ENCODE results near the gene ATP5ME. TPM values are rescaled to one million over a fixed set of nuclear protein-coding genes. Genes with fewer than 3 reads are reported as not detected.
A peak's percentile ranks its signal among the peaks of the same experiment; 100 is the strongest.

ATP5ME gene
- total and polyA plus RNA-seq, 2 of the 13 experiments (the other 11 are each of a cell fraction or from before 2014, with no cell fraction given), result 305 to 753 TPM

DNA sequence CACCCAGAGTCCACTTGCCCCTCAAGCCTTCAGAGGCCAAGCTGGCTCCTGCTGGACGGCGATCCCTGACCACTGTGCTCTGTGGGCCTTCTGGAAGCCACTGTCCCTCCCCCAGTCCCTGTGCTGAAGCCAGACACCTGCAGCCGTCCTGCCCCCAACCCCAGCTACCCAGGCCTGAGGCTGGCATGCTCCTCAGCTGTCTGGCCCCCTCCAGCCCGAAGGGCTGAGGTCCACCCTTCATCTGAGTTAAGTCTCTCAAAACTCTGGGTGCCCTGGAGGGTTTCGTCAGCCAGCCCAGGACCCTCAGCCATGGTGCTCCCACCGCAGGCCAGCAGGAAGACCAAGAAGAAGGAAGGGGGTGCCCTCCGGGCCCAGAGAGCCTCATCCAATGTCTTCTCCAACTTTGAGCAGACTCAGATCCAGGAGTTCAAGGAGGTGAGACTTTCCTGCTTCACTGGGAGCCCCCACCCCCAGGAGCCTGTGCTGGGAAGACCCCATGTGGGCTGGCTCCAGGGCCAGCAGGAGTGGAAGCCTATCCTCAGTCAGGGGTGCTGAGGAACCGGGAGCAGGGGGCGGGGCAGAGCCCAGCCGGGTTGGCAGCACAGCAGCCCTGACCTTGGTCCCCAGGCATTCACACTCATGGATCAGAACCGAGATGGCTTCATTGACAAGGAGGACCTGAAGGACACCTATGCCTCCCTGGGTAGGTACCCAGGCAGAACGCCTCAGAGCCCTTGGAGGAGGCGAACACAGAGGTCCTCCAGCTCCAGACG, 4.4 kb upstream of the ATP5ME start:
- DNase-seq (ENCODE audit: low spot score), result no peak
- H4K20me1 ChIP-seq (ENCODE audit: insufficient read depth, low read length), result no peaks in the 10 kb centered on the region
- peak overlapping the region; percentile 50; the same call in 1 of the 2 replicates for H3K9ac ChIP-seq (ENCODE audit: insufficient read depth, low read depth, low read length)
- no peak for FAIRE-seq
- H2AFZ ChIP-seq (ENCODE audit: low read length), result no peak overlapping the region
- H3K36me3 ChIP-seq (replicated peaks in 1 of 2; ENCODE audit: control insufficient read depth in 1 of 2, insufficient read depth in 2 of 2, low read length in 2 of 2), result no peaks in the 10 kb centered on the region
- no peaks in the 10 kb centered on the region for H3K27me3 ChIP-seq (ENCODE audit: control insufficient read depth in 1 of 2, insufficient read depth in 2 of 2, low read length in 2 of 2)
- H3K9me3 ChIP-seq (ENCODE audit: low read length), result no peaks in the 10 kb centered on the region
- H3K27ac ChIP-seq (ENCODE audit: extremely low read length, insufficient read depth, low read length), result no peak overlapping the region
- no TSS peak for BruUV-seq (replicated peaks)
- POLR2A ChIA-PET, result interaction anchor here (1.0 to 1.5 kb wide), 3 partner anchors 9 to 22 kb away, joined by 3 to 7 read pairs (median 3); no protein-coding TSS in a partner anchor
- peaks cover 77% of the 10 kb centered on the region for H3K4me1 ChIP-seq (ENCODE audit: insufficient read depth, low read length)
- peaks cover 10% of the 10 kb centered on the region for H3K79me2 ChIP-seq (ENCODE audit: insufficient read depth, low read length)
- CTCF ChIA-PET (ENCODE audit: low intra/inter-chr PET ratio, low total read pairs), result no interaction called here
- in situ Hi-C loops (cut with HindIII; ENCODE audit: extremely low pct_ligation_motif_present, low pct_unique_long_range_greater_than_20kb), result no loop called here
- H3K4me3 ChIP-seq (replicated peaks in 1 of 3; ENCODE audit: insufficient read depth in 1 of 3, low read depth in 2 of 3, low read length in 3 of 3), result peak overlapping the region in 2 of 3 experiments; percentile 33 to 62; a peak in 4 of 6 replicates
- intact Hi-C loops (cut with micrococcal nuclease; ENCODE audit: unreplicated experiment), result loop anchor here (10.0 kb wide), 1 partner anchor 204 kb away; no protein-coding TSS in a partner anchor
- ATAC-seq, result no peak
- peak overlapping the region; percentile 91 for H3K4me2 ChIP-seq (ENCODE audit: low read depth, low read length)
- WGBS (ENCODE audit: low lambda C conversion rate), result 32% methylated on average over 8 of the region's 14 CpGs
- TF ChIP-seq ZNF12 (CRISPR knock-in tag; IDR thresholded peaks at IDR 0.05) (peak; percentile 87), RBFOX2 (IDR thresholded peaks at IDR 0.05; ENCODE audit: low read depth, low read length) (no peak), ZBTB21 (CRISPR knock-in tag; IDR thresholded peaks at IDR 0.05) (no peak), ZNF33B (CRISPR knock-in tag; IDR thresholded peaks at IDR 0.05) (no peak), AKAP8 (CRISPR knock-in tag; IDR thresholded peaks at IDR 0.05) (0 out of 2 replicates have a peak, but pooled peaks have one; percentile 4), ZBTB8A (CRISPR knock-in tag; IDR thresholded peaks at IDR 0.05; ENCODE audit: borderline replicate concordance, low read depth) (no peak), ZNF883 (CRISPR knock-in tag; IDR thresholded peaks at IDR 0.05; ENCODE audit: not compliant biosample characterization) (no peak), ZFP36L1 (CRISPR knock-in tag; IDR thresholded peaks at IDR 0.05) (no peak), ELF4 (CRISPR knock-in tag; IDR thresholded peaks at IDR 0.05; ENCODE audit: borderline replicate concordance) (no peak), RFX5 (IDR thresholded peaks at IDR 0.05; ENCODE audit: low read depth, low read length) (0 out of 2 replicates have a peak, but pooled peaks have one; percentile 2)
- TF ChIP-seq, protein P1, sequence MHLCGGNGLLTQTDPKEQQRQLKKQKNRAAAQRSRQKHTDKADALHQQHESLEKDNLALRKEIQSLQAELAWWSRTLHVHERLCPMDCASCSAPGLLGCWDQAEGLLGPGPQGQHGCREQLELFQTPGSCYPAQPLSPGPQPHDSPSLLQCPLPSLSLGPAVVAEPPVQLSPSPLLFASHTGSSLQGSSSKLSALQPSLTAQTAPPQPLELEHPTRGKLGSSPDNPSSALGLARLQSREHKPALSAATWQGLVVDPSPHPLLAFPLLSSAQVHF (CRISPR knock-in tag; IDR thresholded peaks at IDR 0.05), result no peak
- TF ChIP-seq, protein P2, sequence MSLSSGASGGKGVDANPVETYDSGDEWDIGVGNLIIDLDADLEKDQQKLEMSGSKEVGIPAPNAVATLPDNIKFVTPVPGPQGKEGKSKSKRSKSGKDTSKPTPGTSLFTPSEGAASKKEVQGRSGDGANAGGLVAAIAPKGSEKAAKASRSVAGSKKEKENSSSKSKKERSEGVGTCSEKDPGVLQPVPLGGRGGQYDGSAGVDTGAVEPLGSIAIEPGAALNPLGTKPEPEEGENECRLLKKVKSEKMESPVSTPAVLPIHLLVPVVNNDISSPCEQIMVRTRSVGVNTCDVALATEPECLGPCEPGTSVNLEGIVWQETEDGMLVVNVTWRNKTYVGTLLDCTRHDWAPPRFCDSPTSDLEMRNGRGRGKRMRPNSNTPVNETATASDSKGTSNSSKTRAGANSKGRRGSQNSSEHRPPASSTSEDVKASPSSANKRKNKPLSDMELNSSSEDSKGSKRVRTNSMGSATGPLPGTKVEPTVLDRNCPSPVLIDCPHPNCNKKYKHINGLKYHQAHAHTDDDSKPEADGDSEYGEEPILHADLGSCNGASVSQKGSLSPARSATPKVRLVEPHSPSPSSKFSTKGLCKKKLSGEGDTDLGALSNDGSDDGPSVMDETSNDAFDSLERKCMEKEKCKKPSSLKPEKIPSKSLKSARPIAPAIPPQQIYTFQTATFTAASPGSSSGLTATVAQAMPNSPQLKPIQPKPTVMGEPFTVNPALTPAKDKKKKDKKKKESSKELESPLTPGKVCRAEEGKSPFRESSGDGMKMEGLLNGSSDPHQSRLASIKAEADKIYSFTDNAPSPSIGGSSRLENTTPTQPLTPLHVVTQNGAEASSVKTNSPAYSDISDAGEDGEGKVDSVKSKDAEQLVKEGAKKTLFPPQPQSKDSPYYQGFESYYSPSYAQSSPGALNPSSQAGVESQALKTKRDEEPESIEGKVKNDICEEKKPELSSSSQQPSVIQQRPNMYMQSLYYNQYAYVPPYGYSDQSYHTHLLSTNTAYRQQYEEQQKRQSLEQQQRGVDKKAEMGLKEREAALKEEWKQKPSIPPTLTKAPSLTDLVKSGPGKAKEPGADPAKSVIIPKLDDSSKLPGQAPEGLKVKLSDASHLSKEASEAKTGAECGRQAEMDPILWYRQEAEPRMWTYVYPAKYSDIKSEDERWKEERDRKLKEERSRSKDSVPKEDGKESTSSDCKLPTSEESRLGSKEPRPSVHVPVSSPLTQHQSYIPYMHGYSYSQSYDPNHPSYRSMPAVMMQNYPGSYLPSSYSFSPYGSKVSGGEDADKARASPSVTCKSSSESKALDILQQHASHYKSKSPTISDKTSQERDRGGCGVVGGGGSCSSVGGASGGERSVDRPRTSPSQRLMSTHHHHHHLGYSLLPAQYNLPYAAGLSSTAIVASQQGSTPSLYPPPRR (CRISPR knock-in tag; IDR thresholded peaks at IDR 0.05; ENCODE audit: borderline replicate concordance), result no peak
- TF ChIP-seq, protein P3, sequence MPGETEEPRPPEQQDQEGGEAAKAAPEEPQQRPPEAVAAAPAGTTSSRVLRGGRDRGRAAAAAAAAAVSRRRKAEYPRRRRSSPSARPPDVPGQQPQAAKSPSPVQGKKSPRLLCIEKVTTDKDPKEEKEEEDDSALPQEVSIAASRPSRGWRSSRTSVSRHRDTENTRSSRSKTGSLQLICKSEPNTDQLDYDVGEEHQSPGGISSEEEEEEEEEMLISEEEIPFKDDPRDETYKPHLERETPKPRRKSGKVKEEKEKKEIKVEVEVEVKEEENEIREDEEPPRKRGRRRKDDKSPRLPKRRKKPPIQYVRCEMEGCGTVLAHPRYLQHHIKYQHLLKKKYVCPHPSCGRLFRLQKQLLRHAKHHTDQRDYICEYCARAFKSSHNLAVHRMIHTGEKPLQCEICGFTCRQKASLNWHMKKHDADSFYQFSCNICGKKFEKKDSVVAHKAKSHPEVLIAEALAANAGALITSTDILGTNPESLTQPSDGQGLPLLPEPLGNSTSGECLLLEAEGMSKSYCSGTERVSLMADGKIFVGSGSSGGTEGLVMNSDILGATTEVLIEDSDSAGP (CRISPR knock-in tag; IDR thresholded peaks at IDR 0.05; ENCODE audit: borderline replicate concordance), result 0 out of 2 replicates have a peak, but pooled peaks have one; percentile 21
- TF ChIP-seq, protein P4, sequence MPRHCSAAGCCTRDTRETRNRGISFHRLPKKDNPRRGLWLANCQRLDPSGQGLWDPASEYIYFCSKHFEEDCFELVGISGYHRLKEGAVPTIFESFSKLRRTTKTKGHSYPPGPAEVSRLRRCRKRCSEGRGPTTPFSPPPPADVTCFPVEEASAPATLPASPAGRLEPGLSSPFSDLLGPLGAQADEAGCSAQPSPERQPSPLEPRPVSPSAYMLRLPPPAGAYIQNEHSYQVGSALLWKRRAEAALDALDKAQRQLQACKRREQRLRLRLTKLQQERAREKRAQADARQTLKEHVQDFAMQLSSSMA (CRISPR knock-in tag; IDR thresholded peaks at IDR 0.05), result no peak

All from HepG2 (cell line).